KOPT-K1 (cell line): ENCODE data around the gene KCNG2.
"Not testable (repeated sequence)": the region's sequence is repeated elsewhere in the genome, so short reads cannot be mapped to it uniquely, and the experiment has no call there.

Source experiments
- H3K27ac ChIP-seq: fragments of 200-600 bp; sonication (generic); 2 replicates; pipeline ENCODE4 v1.5.1; 2016; ENCODE audit warnings: antibody characterized with exemption, mild to moderate bottlenecking, low read depth, low read length; ENCODE audit not compliant: poor library complexity, severe bottlenecking
- H3K36me3 ChIP-seq: fragments of 200-600 bp; sonication (generic); 2 replicates; pipeline ENCODE4 v1.5.1; 2017; ENCODE audit warnings: antibody characterized with exemption, mild to moderate bottlenecking, low read length, moderate library complexity; ENCODE audit not compliant: insufficient read depth
- H3K9me3 ChIP-seq: fragments of 200-600 bp; sonication (generic); 2 replicates; pipeline ENCODE4 v1.5.1; 2017; ENCODE audit warnings: antibody characterized with exemption, low read length, mild to moderate bottlenecking; ENCODE audit not compliant: insufficient read depth, poor library complexity, severe bottlenecking

The KCNG2 gene, protein sequence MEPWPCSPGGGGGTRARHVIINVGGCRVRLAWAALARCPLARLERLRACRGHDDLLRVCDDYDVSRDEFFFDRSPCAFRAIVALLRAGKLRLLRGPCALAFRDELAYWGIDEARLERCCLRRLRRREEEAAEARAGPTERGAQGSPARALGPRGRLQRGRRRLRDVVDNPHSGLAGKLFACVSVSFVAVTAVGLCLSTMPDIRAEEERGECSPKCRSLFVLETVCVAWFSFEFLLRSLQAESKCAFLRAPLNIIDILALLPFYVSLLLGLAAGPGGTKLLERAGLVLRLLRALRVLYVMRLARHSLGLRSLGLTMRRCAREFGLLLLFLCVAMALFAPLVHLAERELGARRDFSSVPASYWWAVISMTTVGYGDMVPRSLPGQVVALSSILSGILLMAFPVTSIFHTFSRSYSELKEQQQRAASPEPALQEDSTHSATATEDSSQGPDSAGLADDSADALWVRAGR

DNA sequence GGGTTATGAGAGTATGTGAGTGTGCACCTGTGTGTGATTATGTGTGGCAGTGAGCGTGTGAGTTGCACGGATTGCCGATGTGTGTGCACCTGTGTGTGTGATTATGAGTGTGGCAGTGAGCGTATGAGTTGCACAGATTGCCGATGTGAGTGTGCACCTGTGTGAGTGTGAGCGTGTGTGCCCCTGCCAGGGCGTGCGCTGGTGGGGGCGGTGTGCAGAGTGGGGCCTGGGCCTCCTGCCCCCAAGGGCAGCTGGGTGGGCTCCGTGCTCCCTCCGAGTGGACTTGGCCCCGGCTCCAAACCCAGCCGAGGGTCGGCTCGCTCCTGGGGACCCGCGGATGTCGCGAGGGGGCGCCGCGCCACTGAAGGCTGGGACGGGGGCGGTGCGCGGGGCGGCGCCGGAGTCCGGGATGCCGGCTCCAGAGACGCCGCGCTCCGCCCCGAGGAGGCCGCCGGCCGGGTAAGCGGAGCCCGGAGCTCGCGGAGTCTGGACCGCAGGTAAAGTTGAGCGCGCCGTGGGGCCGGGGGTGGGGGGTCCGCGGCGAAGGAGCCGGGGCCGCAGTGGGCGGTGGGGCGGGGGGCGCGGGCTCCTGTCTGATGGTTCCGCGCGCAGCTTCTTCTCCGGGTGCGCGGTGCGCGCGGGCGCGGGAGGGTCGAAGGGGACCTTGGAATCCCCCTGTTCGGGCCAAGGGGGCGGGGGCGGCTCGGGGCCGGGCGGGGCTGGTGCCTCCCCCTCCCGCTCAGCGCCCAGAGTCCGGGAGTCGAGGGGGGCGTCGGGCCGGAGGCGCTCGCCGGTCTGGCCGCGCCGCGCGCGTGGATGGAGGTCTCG lies at the start of gene KCNG2:
TSS of gene KCNG2 (plus strand) at position 421 of the 828 bp plus-strand sequence. CDS start 65,730 bp downstream, outside the sequence.
- Histone ChIP-seq H3K36me3 (no peaks in the 10 kb centered on the region), H3K9me3 (no peaks in the 10 kb centered on the region), H3K27ac (no peak within 1 kb of the TSS)

DNA sequence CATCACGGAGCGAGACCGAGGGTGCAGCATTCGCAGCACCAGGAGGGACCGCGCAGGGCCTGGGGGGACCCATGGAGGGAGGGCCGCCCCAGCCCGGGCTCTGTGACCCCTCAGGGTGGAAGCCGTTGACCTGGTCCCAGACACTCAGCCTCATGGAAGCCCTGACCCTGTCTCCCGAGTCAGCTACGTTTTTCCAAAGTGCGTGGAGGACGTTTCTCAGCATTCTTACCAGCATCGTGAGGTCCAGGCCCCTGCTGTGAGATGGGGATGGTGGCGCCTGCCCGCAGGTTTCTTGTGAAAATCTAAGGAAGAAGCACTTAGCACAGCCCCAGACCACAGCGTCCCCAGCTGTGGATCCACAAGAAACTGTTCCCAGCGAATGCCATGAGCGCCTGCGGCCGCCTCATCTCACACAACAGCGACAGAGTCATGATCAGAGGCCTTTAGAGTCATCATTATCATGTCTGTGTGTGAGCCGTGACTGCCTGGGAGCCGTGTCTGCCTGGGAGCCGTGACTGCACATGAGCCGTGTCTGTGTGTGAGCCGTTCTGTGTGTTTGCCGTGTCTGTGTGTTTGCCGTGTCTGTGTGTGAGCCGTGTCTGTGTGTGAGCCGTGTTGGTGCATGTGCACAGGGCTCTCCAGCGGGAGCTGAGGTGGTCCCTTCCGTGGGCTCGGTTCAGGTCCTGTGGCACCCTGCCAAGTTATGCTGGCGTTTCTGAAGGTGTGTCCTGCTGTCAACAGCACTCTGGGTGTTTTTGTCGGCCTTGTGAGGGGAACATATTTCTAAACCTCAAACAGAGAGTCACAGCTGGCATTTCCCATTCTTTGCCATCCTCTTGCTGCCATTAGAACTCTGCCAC lies 49.2 kb upstream of the KCNG2 start:
- Histone ChIP-seq H3K36me3 (peaks cover 55% of the 10 kb centered on the region), H3K9me3 (no peaks in the 10 kb centered on the region), H3K27ac (no peak overlapping the region)

DNA sequence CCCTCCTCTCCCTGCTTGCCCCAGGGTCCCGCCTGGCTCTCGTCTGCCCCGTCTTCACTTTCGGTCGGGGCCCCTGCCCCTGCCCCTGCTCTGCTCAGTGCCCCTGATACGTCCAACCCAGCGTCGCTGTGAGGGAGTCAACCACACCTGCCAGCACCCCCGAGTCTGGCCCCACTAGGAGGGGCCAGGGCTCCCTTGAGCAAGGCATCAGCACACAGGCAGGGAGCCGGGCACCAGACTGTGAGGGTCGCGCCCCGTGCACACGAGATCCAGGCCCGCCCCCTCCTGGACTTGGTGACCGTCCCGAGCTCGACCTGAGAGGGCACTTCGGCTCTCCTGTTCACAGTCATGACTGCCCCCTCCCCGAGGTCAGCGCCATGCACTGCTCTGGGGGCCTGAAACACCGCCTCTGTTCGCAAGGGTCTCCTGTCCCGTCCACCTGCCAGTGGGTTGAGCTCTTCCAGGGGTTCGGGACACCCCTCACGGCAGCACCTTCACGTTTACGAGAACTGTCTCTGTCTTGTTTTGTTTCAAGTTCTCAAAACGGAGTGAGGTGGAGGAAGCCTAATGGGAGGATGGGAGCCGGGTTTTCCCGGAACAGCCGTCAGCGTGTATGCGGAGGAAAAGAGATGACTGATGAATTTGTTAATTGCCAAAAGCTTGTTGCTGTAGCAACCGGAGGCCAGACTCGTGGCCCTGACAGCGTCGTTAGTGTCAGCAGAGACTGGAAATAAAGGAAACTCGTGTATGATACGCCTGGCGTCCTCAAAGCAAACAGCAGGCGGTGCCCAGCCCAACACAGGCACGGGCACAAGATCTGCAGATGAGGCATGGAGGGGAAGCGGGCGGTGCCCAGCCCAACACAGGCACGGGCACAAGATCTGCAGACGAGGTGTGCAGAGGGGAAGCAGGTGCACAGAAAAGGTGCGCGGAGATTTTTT lies 48.2 kb upstream of the KCNG2 start:
- Histone ChIP-seq H3K9me3 (no peaks in the 10 kb centered on the region), H3K36me3 (peaks cover 56% of the 10 kb centered on the region), H3K27ac (no peak overlapping the region)

DNA sequence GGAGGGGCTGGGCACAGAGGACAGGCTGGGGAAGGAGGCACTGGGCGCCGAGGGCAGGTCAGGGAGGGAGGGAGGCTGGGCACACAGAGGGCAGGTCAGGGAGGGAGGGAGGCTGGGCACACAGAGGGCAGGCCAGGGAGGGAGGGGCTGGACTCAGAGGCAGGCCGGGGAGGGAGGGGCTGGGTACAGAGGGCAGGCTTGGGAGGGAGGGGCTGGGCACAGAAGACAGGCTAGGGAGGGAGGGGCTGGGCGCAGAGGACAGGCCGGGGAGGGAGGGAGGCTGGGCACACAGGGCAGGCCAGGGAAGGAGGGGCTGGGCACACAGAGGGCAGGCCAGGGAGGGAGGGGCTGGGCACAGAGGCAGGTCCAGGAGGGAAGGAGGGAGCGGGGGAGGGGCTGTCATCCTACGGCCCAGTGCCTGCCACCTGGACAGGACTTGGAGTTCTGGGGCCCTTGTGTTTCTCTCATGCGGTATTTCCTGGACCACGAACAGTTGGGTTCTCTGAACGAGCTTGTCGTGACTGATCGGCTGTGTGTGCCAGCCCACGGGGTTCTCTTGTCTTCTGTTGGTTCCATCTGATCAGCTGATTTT lies 46.7 kb upstream of the KCNG2 start:
- Histone ChIP-seq H3K36me3 (peaks cover 68% of the 10 kb centered on the region), H3K27ac (no peak overlapping the region)

DNA sequence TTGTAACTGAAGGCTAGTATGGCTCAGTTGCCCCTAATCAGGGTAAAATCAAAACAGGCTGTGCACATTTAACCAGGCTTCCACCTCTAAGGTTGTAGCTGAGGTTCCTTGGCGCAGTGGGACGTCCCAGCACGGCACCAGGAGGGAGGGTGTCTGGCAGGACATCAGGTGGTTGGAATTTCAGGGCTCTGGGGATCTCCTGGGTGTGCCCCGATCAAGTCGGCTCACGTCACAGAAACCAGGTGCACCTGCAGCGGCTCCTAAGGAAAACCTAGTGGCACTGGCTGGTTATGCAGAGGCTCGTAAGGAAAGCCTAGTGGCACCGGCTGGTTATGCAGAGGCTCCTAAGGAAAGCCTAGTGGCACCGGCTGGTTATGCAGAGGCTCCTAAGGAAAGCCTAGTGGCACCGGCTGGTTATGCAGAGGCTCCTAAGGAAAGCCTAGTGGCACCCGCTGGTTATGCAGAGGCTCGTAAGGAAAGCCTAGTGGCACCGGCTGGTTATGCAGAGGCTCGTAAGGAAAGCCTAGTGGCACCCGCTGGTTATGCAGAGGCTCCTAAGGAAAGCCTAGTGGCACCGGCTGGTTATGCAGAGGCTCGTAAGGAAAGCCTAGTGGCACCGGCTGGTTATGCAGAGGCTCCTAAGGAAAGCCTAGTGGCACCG lies 45.7 kb upstream of the KCNG2 start:
- H3K36me3 ChIP-seq = peaks cover 67% of the 10 kb centered on the region
- H3K27ac ChIP-seq, H3K9me3 ChIP-seq: not testable (repeated sequence)

More for the DNA sequence above, 46.7 kb upstream of the KCNG2 start:
- no peaks in the 10 kb centered on the region for H3K9me3 ChIP-seq

DNA sequence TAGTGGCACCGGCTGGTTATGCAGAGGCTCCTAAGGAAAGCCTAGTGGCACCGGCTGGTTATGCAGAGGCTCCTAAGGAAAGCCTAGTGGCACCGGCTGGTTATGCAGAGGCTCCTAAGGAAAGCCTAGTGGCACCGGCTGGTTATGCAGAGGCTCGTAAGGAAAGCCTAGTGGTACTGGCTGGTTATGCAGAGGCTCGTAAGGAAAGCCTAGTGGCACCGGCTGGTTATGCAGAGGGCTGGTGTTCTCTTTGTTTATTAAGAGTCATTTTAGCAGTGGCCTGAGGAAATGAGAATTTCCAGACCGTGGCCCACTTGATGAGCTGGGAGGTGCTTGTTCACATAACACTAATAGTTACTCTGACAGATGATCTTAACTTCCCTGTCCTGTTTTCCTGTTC lies 44.8 kb upstream of the KCNG2 start:
- not testable (repeated sequence) for H3K27ac ChIP-seq, H3K9me3 ChIP-seq
- H3K36me3 ChIP-seq = peaks cover 61% of the 10 kb centered on the region

DNA sequence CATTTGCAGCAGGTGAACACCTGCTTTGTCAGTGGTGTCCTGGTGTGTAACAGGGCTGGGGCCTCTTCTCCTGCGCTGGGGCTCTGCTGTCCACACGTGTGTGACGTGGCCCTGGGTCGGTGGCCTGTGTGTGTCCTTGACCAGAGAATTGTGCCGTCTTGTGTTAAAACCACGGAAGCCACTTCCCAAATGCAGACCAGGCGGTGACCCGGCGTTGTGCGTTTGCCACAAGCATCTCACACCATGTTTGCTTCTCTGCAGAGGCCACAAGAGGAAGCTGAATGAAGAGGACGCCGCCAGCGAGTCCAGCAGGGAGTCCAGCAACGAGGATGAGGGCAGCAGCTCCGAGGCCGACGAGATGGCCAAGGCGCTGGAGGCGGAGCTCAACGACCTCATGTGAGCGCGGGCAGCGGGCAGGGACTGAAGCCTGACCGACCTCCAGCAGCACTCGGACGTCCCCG lies 44.3 kb upstream of the KCNG2 start:
- H3K9me3 ChIP-seq = peaks cover 8% of the 10 kb centered on the region
- peaks cover 56% of the 10 kb centered on the region for H3K36me3 ChIP-seq

DNA sequence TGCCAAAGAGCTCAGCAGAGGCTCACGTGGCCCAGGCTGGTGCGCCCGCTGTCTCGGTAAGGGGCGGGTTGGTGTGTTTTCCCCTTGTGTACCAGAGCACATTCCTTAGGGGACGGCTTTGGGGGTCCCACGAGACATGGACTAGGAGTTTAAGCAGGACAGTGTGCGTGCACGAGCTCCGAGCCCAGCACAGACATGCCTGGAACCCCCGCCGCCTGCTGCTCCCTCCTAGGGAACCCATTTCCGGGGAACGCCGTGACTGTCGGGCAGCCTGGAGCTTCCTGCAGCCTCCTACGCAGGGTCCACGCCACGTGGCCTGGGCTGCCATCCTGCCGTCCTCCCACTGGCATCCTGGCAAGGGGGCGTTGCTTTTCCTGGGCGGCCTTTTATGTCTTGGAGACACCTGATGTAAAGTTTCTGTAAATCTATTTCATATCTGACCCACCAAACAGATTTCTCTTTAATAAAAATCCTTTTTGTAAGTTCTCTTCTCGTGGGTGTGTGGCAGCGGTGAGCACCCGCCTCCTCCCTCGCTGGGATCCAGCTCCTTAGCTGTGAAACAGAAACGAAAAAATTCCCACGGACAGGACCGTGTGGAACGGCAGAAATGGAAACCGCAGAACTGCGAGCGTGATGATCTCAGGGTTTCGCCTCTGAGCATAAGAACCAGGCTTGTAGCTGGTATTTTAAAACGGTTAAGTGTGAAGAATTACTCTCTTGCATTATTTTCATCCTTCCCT lies 43.5 kb upstream of the KCNG2 start:
- H3K36me3 ChIP-seq = peaks cover 48% of the 10 kb centered on the region
- H3K27ac ChIP-seq = no peak overlapping the region
- H3K9me3 ChIP-seq = peaks cover 15% of the 10 kb centered on the region

More for the DNA sequence above, 44.3 kb upstream of the KCNG2 start:
- H3K27ac ChIP-seq = no peak overlapping the region

DNA sequence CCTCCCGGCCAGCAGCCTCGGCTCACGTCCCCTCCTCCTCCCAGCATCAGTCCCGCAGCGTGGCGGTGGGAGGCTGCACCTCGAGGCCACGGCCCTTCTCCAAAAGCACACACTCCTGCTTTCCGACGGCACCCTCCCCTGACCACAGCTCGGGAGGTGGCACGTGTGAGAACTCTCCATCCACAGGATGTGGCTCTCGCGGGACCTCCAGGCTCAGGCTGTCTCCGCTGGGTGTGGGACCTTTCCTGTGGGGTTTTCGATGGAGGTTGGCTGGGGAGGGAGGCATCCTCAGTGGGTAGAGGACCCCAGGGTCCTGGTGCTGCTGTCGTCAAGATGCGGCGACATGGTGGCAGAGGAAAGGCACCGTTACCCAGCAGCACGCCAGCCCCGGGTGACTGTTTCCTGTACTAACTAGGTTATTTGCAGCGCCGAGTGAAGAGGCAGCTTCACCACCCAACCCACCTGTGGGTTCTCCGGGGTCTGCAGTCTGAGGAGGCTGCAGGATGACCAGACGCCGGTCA lies 42.8 kb upstream of the KCNG2 start:
- Histone ChIP-seq H3K36me3 (peaks cover 44% of the 10 kb centered on the region), H3K9me3 (peaks cover 22% of the 10 kb centered on the region), H3K27ac (no peak overlapping the region)

DNA sequence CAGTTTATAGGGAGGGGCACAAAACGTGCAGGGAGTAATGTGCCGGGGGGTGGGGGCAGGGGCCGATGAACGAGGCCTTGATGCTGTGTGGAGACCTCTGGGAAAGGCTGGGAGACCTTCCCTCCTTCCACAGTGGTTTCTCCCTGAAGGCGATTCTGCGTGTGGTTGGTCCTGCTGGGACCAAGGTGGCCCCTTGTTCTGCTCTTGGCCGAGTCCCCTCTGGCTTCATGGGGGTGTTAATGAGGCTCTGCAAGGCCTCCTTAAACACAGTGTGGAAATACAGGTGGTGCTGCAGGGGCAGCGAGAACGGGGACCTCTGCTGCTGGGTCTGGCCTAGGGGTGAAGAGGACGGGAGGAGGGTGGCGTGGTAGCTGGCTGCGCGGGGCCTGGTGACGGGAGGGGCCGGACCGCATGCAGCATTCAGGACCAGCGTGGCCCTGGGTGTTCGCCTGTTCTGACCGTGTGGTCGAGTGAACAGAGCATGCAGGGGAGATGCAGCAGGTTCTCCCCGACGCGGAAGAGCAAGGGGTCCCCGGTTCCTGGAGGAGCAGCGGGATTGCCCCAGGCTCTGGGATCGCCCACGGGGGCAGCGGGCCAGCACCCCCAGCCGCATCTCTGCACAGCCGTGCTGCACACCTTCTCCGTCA lies 42.1 kb upstream of the KCNG2 start:
- Histone ChIP-seq H3K9me3 (peaks cover 27% of the 10 kb centered on the region), H3K27ac (no peak overlapping the region), H3K36me3 (peaks cover 40% of the 10 kb centered on the region)

DNA sequence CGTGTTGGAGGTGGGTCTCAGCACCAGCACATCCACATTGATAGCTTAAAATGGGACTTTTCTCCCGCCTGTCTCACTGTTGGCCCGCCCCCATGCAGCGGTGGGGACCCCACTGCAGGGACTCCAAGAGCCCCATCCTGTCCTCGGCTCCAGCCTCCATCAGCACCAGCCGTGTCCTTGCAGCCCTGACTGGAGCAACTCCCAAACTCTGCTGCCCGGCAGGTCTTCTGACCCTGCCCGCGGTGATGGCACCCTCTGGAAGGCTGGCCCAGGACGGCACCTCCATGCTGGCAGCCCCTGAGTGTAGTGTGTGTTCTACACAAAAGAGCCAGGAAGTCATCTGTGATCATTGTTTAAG lies 41.6 kb upstream of the KCNG2 start:
- no peak overlapping the region for H3K27ac ChIP-seq
- H3K9me3 ChIP-seq = peaks cover 31% of the 10 kb centered on the region
- H3K36me3 ChIP-seq = peaks cover 40% of the 10 kb centered on the region

DNA sequence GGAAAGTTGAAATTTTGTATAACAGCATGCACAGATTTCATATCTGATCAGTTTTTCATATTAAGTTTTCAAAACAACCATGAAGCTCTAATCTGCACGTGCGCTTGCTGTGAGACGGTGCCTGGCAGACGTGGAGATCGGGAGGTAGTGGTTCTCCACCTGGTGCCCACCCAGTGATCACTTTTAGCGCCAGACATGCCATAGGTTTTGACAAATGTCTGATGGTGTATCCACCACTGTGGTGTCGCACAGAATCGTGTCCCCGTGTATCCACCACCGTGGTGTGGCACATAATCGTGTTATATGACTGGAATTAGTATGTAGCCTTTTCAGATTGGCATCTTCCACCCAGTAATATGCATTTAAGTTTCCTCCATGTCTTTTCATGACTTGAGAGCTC lies 40.9 kb upstream of the KCNG2 start:
- H3K36me3 ChIP-seq = peaks cover 40% of the 10 kb centered on the region
- H3K9me3 ChIP-seq = peaks cover 31% of the 10 kb centered on the region
- H3K27ac ChIP-seq = no peak overlapping the region
